Measurements from ENCODE around the gene CHAC1. TPM values are rescaled to one million over a fixed set of nuclear protein-coding genes. Genes with fewer than 3 reads are reported as not detected.

The CHAC1 gene
- total RNA-seq, 2 donors from 2014 or later = 4.0 to 20.9 TPM

DNA sequence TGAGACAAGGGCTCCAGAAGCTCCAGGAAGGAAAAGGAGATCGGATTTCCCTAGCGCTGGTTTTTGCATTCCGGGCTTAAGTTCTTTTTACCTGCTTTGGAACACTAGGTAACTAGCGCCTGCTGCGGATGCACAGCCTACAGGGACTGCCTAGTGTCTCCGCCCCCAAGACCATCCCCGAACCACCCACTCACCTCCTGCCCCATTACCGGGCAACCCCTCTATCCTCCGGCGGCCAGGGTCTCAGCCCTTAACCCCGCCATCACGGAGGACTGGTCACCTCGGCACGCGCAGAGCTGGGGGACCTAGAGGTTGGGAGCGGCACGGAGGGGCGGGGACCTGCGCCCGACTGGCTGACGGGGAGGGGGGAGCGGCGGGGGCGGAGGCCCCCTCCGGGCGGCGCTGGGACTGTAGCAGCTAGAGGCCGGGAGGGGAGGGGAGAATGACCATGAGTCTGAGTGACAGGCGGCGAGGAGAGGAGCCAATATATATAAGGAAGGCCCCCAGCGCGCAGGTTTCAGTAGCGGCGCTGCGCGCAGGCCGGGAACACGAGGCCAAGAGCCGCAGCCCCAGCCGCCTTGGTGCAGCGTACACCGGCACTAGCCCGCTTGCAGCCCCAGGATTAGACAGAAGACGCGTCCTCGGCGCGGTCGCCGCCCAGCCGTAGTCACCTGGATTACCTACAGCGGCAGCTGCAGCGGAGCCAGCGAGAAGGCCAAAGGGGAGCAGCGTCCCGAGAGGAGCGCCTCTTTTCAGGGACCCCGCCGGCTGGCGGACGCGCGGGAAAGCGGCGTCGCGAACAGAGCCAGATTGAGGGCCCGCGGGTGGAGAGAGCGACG is 24.2 kb upstream of the CHAC1 start, which contains the start of gene DLL4:
DLL4 (plus strand) TSS at position 520 of the 839 bp plus-strand sequence. CDS start 329 bp downstream, outside the sequence.
- H3K27ac ChIP-seq = peak within 1 kb of the TSS; percentile 42
- peak within 1 kb of the TSS; percentile 52 for H3K4me3 ChIP-seq
- intact Hi-C loops (cut with DNase I) = no loop called here
- H3K4me1 ChIP-seq = peaks cover 28% of the 10 kb centered on the region
- peaks cover 35% of the 10 kb centered on the region for H3K27me3 ChIP-seq
- TF ChIP-seq, protein P1, sequence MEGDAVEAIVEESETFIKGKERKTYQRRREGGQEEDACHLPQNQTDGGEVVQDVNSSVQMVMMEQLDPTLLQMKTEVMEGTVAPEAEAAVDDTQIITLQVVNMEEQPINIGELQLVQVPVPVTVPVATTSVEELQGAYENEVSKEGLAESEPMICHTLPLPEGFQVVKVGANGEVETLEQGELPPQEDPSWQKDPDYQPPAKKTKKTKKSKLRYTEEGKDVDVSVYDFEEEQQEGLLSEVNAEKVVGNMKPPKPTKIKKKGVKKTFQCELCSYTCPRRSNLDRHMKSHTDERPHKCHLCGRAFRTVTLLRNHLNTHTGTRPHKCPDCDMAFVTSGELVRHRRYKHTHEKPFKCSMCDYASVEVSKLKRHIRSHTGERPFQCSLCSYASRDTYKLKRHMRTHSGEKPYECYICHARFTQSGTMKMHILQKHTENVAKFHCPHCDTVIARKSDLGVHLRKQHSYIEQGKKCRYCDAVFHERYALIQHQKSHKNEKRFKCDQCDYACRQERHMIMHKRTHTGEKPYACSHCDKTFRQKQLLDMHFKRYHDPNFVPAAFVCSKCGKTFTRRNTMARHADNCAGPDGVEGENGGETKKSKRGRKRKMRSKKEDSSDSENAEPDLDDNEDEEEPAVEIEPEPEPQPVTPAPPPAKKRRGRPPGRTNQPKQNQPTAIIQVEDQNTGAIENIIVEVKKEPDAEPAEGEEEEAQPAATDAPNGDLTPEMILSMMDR (IDR thresholded peaks at IDR 0.05) = no peak
- no peaks in the 10 kb centered on the region for H3K36me3 ChIP-seq
- peak; percentile 89 for DNase-seq
- peak within 1 kb of the TSS; percentile 79 to 93 for H3K9ac ChIP-seq (ENCODE audit: low read depth in 2 of 2, low read length in 2 of 2)
- no peaks in the 10 kb centered on the region for H3K9me3 ChIP-seq

DNA sequence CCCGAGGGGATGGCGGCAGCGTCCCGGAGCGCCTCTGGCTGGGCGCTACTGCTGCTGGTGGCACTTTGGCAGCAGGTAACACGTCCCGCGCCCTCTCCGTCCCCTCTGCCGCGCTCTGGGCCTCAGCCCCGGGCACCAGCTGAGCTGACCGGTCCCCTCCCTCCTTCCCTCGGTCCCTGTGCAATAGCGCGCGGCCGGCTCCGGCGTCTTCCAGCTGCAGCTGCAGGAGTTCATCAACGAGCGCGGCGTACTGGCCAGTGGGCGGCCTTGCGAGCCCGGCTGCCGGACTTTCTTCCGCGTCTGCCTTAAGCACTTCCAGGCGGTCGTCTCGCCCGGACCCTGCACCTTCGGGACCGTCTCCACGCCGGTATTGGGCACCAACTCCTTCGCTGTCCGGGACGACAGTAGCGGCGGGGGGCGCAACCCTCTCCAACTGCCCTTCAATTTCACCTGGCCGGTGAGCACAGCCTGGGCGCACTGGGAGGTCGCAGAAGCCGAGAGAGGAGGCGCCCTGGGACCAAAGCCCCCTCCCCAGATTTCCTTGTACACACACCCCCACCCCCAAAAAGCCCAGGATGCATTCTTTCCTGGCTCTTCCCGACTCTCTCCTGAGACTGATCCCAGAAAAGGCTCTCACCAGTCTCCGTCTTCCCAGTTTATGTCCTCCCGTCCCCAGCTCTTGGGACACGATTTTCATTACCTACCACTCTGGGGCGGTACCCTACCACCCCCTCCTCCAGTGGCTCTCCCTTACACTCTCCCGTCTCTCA is 23.4 kb upstream of the CHAC1 start:
- Histone ChIP-seq H3K36me3 (peaks cover 5% of the 10 kb centered on the region), H3K4me1 (peaks cover 28% of the 10 kb centered on the region), H3K9me3 (no peaks in the 10 kb centered on the region), H3K27ac (peak overlapping the region; percentile 42), H3K27me3 (peaks cover 35% of the 10 kb centered on the region), H3K9ac (ENCODE audit: low read depth in 2 of 2, low read length in 2 of 2) (peak overlapping the region; percentile 79 to 93), H3K4me3 (peak overlapping the region; percentile 52)
- TF ChIP-seq, protein P1 (IDR thresholded peaks at IDR 0.05) = no peak
- DNase-seq = peak; percentile 62
- intact Hi-C loops (cut with DNase I) = no loop called here

DNA sequence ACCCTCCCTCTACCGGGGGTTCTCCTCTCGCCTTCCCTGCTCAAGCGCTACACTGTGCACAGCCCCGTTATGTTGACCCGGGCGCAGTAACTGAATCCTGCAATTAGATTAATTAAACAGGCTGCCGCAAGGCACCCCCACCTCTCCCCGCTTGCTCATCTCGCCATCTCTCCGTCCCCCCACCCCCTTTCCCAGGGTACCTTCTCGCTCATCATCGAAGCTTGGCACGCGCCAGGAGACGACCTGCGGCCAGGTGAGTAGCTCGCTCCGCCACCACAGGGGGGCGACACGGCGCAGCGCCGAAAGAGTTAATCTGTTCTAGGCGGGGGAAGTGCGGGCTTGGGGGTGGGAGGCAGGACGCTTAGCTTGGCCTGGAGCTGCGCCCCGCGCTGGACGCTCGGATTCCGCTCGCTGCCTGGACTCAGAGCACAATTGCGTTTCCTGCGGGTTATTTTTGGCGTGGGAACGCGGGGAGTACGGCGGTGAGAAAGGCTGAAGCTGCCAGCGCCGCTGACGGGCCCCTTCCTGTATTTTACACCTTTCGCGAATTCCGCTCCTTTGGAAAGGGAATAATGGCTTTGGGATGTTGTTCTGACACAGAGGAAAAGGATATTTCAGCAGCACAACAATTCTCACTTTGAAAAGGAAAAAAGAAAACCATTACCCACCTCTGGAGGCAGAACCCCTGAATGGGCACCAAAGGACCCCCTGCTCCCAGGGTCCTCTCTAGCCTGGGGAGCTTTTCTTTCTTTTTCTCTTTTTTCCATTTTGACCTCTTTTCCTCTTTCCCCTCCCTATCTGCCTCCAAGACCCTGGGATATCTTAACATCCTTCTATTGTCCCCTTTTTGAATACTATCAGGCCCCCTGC is 22.6 kb upstream of the CHAC1 start:
- peaks cover 27% of the 10 kb centered on the region for H3K4me1 ChIP-seq
- peaks cover 30% of the 10 kb centered on the region for H3K27me3 ChIP-seq
- DNase-seq = peak; percentile 81
- peaks cover 7% of the 10 kb centered on the region for H3K36me3 ChIP-seq
- TF ChIP-seq, protein P1 (IDR thresholded peaks at IDR 0.05) = peak; percentile 57
- intact Hi-C loops (cut with DNase I) = no loop called here
- H3K4me3 ChIP-seq = peak overlapping the region; percentile 52
- no peaks in the 10 kb centered on the region for H3K9me3 ChIP-seq
- H3K9ac ChIP-seq (ENCODE audit: low read depth in 2 of 2, low read length in 2 of 2) = peak overlapping the region; percentile 59 to 93
- peak overlapping the region; percentile 71 for H3K27ac ChIP-seq

DNA sequence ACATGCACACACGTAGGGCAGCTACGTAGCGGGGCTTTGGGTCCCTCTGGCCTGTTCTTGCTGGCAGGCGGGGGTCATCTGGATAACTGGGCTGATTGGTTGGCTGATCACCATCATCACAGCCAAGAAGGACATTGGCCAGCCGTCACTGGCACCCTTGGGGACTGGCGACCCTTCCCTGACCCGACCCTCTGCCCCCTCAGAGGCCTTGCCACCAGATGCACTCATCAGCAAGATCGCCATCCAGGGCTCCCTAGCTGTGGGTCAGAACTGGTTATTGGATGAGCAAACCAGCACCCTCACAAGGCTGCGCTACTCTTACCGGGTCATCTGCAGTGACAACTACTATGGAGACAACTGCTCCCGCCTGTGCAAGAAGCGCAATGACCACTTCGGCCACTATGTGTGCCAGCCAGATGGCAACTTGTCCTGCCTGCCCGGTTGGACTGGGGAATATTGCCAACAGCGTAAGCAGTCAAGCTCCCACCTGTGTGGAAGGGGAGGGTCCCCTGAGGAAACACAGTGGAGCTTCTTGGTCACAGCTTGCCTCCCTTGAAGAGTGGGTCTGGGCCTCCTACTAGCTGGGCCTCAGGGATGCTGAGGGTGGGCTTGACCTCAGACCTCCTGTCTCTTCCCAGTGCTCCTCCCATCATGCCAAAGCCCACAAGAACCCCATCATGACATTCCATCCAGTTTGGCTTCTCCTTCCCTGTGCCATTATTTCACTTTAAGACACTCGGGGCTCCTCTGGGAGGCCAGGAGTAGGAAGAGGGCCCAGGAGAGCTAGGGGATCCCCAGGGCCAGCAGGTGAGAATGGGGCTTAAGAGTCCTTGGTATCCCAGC is 21.8 kb upstream of the CHAC1 start:
- no peaks in the 10 kb centered on the region for H3K9me3 ChIP-seq
- H3K36me3 ChIP-seq = peaks cover 13% of the 10 kb centered on the region
- H3K27ac ChIP-seq = peak overlapping the region; percentile 71
- peak; percentile 42 for DNase-seq
- intact Hi-C loops (cut with DNase I) = no loop called here
- H3K4me3 ChIP-seq = peak overlapping the region; percentile 52
- peaks cover 19% of the 10 kb centered on the region for H3K4me1 ChIP-seq
- peak overlapping the region; percentile 59 to 93 for H3K9ac ChIP-seq (ENCODE audit: low read depth in 2 of 2, low read length in 2 of 2)
- peaks cover 21% of the 10 kb centered on the region for H3K27me3 ChIP-seq
- TF ChIP-seq, protein P1 (IDR thresholded peaks at IDR 0.05) = no peak
